Activated CD4-positive, alpha-beta T cell treated with anti-CD3 and anti-CD28 coated beads for 48 hours (primary cell): Measurements from ENCODE around the gene TMEM145.

Source experiments
- DNase-seq: peaks from one replicate; pipeline ENCODE4 v3.0.0-alpha.2; 2020

The TMEM145 gene

GRCh38 chr19:42290136-42290522 is 23.0 kb upstream of the TMEM145 start:
- no peak for DNase-seq

- peak; percentile 69 for DNase-seq
Observed at GRCh38 chr19:42290523-42291434, 22.3 kb upstream of the TMEM145 start.

GRCh38 chr19:42291435-42291810 is 21.7 kb upstream of the TMEM145 start:
- DNase-seq: no peak

GRCh38 chr19:42292042-42292960 is 20.8 kb upstream of the TMEM145 start:
- no peak for DNase-seq

GRCh38 chr19:42292963-42293362 is 20.1 kb upstream of the TMEM145 start:
- no peak for DNase-seq

GRCh38 chr19:42293540-42293939 is 19.6 kb upstream of the TMEM145 start:
- DNase-seq: no peak

GRCh38 chr19:42293948-42294347 is 19.2 kb upstream of the TMEM145 start:
- DNase-seq: no peak

- no peak for DNase-seq
Observed at GRCh38 chr19:42294471-42295137, 18.5 kb upstream of the TMEM145 start.

- no peak for DNase-seq
Observed at GRCh38 chr19:42295342-42295741, 17.8 kb upstream of the TMEM145 start.

- peak; percentile 94 for DNase-seq
Observed at GRCh38 chr19:42295831-42296525, 17.1 kb upstream of the TMEM145 start.

GRCh38 chr19:42297039-42297438 is 16.1 kb upstream of the TMEM145 start:
- DNase-seq: no peak

- DNase-seq: peak; percentile 51
Observed at GRCh38 chr19:42301646-42302203, 11.4 kb upstream of the TMEM145 start, which contains the start of gene PRR19. Gene PRR19, plus strand, starts transcription at chr19:42302132. Its CDS starts 7,453 bp downstream, at chr19:42309585.

- no peak for DNase-seq
Observed at GRCh38 chr19:42303101-42303464, 10.0 kb upstream of the TMEM145 start.

GRCh38 chr19:42303876-42304275 is 9.2 kb upstream of the TMEM145 start:
- DNase-seq: no peak

GRCh38 chr19:42306646-42307045 is 6.5 kb upstream of the TMEM145 start:
- DNase-seq: no peak

GRCh38 chr19:42309686-42310085 is 3.4 kb upstream of the TMEM145 start:
- DNase-seq: no peak

- no peak for DNase-seq
Observed at GRCh38 chr19:42311657-42312056, 1.5 kb upstream of the TMEM145 start.

GRCh38 chr19:42312370-42312769 is 739 bp upstream of the TMEM145 start:
- no peak for DNase-seq

- DNase-seq: no peak
Observed at GRCh38 chr19:42313840-42314755, 989 bp downstream of the TMEM145 start.

GRCh38 chr19:42315024-42315423 is 1.9 kb downstream of the TMEM145 start:
- DNase-seq: no peak
